Epithelial cell of proximal tubule (primary cell): ENCODE measurements around the gene UQCRC2. TPM values are rescaled to one million over a fixed set of nuclear protein-coding genes. Genes with fewer than 3 reads are reported as not detected.

Experiments
- DNase-seq: peaks from one replicate; pipeline ENCODE4 v3.0.0-alpha.2; 2011; ENCODE audit warnings: low read depth
- H3K4me3 ChIP-seq: 2 replicates; pipeline ENCODE4 v1.5.1; 2011; ENCODE audit warnings: low read depth, mild to moderate bottlenecking, low read length
- total RNA-seq: library from RNA; depleted of rRNA; stranded (reverse); fragments of >200 nt; gene quantifications from 2 replicates; pipeline ENCODE4 v1.2.3, GENCODE V29; 2015
- TF ChIP-seq, protein P1 (sequence below): conservative IDR thresholded peaks from 2 replicates; pipeline ENCODE4 v1.5.1; 2012; ENCODE audit warnings: low read depth, mild to moderate bottlenecking, low read length

Gene UQCRC2
- total RNA-seq, 1 donor from 2014 or later, result 163 TPM

- no peak overlapping the region for H3K4me3 ChIP-seq
- TF ChIP-seq, protein P1, sequence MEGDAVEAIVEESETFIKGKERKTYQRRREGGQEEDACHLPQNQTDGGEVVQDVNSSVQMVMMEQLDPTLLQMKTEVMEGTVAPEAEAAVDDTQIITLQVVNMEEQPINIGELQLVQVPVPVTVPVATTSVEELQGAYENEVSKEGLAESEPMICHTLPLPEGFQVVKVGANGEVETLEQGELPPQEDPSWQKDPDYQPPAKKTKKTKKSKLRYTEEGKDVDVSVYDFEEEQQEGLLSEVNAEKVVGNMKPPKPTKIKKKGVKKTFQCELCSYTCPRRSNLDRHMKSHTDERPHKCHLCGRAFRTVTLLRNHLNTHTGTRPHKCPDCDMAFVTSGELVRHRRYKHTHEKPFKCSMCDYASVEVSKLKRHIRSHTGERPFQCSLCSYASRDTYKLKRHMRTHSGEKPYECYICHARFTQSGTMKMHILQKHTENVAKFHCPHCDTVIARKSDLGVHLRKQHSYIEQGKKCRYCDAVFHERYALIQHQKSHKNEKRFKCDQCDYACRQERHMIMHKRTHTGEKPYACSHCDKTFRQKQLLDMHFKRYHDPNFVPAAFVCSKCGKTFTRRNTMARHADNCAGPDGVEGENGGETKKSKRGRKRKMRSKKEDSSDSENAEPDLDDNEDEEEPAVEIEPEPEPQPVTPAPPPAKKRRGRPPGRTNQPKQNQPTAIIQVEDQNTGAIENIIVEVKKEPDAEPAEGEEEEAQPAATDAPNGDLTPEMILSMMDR, result no peak
- no peak for DNase-seq
Observed at GRCh38 chr16:21949713-21950260, 3.4 kb upstream of the UQCRC2 start.

GRCh38 chr16:21950782-21951521 lies 2.2 kb upstream of the UQCRC2 start:
- no peak for DNase-seq
- TF ChIP-seq, protein P1, result peak; percentile 59
- H3K4me3 ChIP-seq, result no peak overlapping the region

DNA sequence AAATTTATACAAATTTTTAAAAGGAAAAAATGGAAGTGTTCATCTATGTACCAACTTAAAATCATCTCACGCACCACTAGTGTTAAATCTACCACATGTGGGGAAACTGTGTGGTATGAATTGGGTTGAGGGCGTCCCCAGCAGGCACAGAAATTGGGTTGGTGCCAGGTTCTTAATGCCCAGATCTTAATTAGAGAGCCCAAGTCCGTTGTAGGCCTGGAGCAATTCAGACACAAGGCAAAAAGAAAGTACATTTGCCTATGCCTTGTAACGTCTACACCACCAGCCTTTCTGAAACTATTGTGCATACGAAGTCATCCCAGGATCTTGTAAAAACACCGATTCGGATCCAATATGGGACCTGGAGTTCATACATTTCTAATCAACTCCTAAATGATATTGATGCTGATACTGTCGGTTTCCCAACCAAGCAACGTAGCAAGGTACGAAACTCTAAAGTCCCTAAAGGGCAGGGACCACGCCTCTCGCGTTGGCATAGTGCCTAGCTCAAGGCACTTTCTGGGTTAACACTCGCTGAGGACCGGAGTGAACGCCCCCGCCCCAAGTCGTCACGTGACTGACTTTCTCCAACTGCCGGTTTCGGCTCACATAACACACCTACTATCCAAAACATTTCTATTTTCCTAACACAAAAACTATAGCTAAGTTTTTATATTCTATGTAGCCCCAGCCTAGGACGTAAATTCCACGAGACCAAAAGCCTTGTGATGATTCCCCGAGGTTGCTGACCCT lies 945 bp upstream of the UQCRC2 start:
- peak; percentile 23 for DNase-seq
- TF ChIP-seq, protein P1, result no peak
- peak overlapping the region; percentile 87 for H3K4me3 ChIP-seq

DNA sequence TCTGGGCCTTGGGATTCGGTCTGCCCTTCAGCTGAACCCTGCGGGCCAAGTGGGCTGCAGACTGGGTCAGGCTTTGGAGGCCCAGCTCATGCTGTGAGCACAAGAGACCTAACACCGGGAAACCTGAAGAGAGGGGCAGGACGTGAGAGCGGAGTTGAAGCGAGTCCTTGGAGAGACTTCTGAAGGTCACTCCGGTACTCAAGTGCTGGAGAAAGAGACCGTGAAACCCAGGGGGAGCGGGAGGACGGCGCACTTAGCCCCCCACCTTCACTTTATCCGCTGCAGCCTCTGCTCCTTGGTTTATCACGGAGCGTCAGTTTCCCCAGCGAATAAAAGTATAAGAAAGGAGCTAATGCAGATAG lies 361 bp downstream of the UQCRC2 start:
- TF ChIP-seq, protein P1, result no peak
- no peak for DNase-seq
- peak overlapping the region; percentile 87 for H3K4me3 ChIP-seq

DNA sequence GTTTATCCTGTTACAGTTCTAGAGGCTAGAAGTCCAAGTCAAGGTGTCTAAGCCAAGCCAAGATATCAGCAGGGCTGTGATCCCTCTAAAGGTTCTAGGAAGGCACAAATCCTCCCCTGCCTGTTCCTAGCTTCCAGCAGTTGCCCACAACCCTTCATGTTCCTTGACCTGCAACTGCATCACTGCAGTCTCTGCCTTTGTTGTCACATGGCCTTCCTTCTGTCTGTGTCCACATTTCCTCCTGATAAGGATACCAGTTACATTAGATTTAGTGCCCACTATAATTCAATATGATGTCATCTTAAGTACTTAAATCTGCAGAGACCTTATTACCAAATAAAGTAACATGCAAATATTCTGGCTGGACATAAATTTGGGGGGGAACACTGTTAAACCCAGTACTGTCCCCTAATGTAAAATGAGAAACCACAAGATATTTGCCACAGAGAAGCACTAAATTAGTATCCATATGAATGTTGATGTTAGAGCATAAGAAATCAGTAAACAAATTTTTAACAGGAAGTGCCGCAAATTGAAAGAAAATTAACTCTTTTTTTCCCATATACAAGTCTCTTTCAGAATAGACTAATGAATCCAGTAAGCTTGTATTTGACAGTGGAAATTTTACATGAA lies 4.7 kb downstream of the UQCRC2 start:
- H3K4me3 ChIP-seq, result no peak overlapping the region
- no peak for DNase-seq
- TF ChIP-seq, protein P1, result no peak

- DNase-seq, result no peak
- H3K4me3 ChIP-seq, result no peak overlapping the region
- TF ChIP-seq, protein P1, result no peak
Observed at GRCh38 chr16:21959050-21959449, 5.9 kb downstream of the UQCRC2 start.
